Uterus (tissue), 2 donors: Measurements from ENCODE around the gene GRAMD1A.

ENCODE experiments used
- CTCF ChIP-seq, 4 experiments: fragments of 200-600 bp in 2 of 4; fragments of 450-650 bp in 2 of 4; sonication (generic) in 2 of 4; IDR thresholded peaks; one replicate each; pipeline ENCODE4 v1.5.1; 2016 to 2019; ENCODE audit warnings: antibody characterized with exemption in 4 of 4, mild to moderate bottlenecking in 2 of 4, moderate library complexity in 1 of 4
- POLR2A ChIP-seq, 2 donors: fragments of 450-650 bp; IDR thresholded peaks; one replicate each; pipeline ENCODE4 v1.6.1; 2016; ENCODE audit warnings: antibody characterized with exemption in 2 of 2, mild to moderate bottlenecking in 1 of 2, moderate library complexity in 1 of 2

GRCh38 chr19:34994286-34994642, 5.9 kb upstream of the GRAMD1A start:
- no peak for TF ChIP-seq CTCF (IDR thresholded peaks at IDR 0.05)
- TF ChIP-seq POLR2A (IDR thresholded peaks at IDR 0.05) = no peak
